Trophoblast cell (in vitro differentiated cells and primary cell): Measurements from ENCODE around the gene CD96.

Experiments
- DNase-seq, 2 donors: peaks; one replicate each; pipeline ENCODE4 v3.0.0-alpha.2; 2016
- H2AFZ ChIP-seq: 2 replicates; pipeline ENCODE4 v1.6.1; 2013; ENCODE audit warnings: low read length, moderate library complexity, mild to moderate bottlenecking; ENCODE audit not compliant: insufficient read depth, poor library complexity
- H2AK5ac ChIP-seq: 2 replicates; pipeline ENCODE4 v1.6.1; 2013; ENCODE audit warnings: mild to moderate bottlenecking, low read length
- H2BK120ac ChIP-seq: 2 replicates; pipeline ENCODE4 v1.6.1; 2013; ENCODE audit warnings: low read length, mild to moderate bottlenecking, moderate library complexity; ENCODE audit not compliant: insufficient read depth, poor library complexity
- H2BK12ac ChIP-seq: 2 replicates; pipeline ENCODE4 v1.6.1; 2013; ENCODE audit warnings: mild to moderate bottlenecking, low read length, moderate library complexity
- H2BK5ac ChIP-seq: 2 replicates; pipeline ENCODE4 v1.6.1; 2013; ENCODE audit warnings: low read length, low read depth, moderate library complexity, mild to moderate bottlenecking; ENCODE audit not compliant: poor library complexity
- H3K14ac ChIP-seq: 2 replicates; pipeline ENCODE4 v1.6.1; 2013; ENCODE audit warnings: mild to moderate bottlenecking, low read length
- H3K18ac ChIP-seq: 2 replicates; pipeline ENCODE4 v1.6.1; 2013; ENCODE audit warnings: mild to moderate bottlenecking, low read length
- H3K23ac ChIP-seq: 2 replicates; pipeline ENCODE4 v1.6.1; 2013; ENCODE audit warnings: low read length
- H3K27ac ChIP-seq: 2 replicates; pipeline ENCODE4 v1.5.1; 2013; ENCODE audit warnings: low read depth, mild to moderate bottlenecking, inconsistent platforms, low read length, moderate library complexity
- H3K27me3 ChIP-seq: 2 replicates; pipeline ENCODE4 v1.6.1; 2013; ENCODE audit warnings: inconsistent platforms, mild to moderate bottlenecking, low read length, moderate library complexity; ENCODE audit not compliant: insufficient read depth
- H3K36me3 ChIP-seq, 2 experiments: 1 replicate in 1 of 2; 2 replicates in 1 of 2; pipeline ENCODE4 v1.6.1; 2013; ENCODE audit warnings: low read length in 2 of 2, mild to moderate bottlenecking in 2 of 2, moderate library complexity in 1 of 2; ENCODE audit not compliant: insufficient read depth in 2 of 2, control insufficient read depth in 1 of 2
- H3K4ac ChIP-seq: 2 replicates; pipeline ENCODE4 v1.6.1; 2013; ENCODE audit warnings: low read depth, mild to moderate bottlenecking, low read length, moderate library complexity
- H3K4me1 ChIP-seq, 2 experiments: 1 replicate in 1 of 2; 2 replicates in 1 of 2; pipeline ENCODE4 v1.6.1; 2013; ENCODE audit warnings: low read length in 2 of 2, mild to moderate bottlenecking in 2 of 2, moderate library complexity in 1 of 2; ENCODE audit not compliant: insufficient read depth in 2 of 2, control insufficient read depth in 1 of 2
- H3K4me2 ChIP-seq: 2 replicates; pipeline ENCODE4 v1.6.1; 2013; ENCODE audit warnings: inconsistent platforms, mild to moderate bottlenecking, low read length, moderate library complexity
- H3K4me3 ChIP-seq: 2 replicates; pipeline ENCODE4 v1.5.1; 2013; ENCODE audit warnings: mild to moderate bottlenecking, low read depth, low read length, inconsistent platforms
- H3K79me1 ChIP-seq: one replicate; pipeline ENCODE4 v1.6.1; 2013; ENCODE audit warnings: low read length
- H3K79me2 ChIP-seq: 2 replicates; pipeline ENCODE4 v1.6.1; 2013; ENCODE audit warnings: low read length, mild to moderate bottlenecking; ENCODE audit not compliant: control insufficient read depth, insufficient read depth, poor library complexity
- H3K9ac ChIP-seq: 2 replicates; pipeline ENCODE4 v1.6.1; 2013; ENCODE audit warnings: mild to moderate bottlenecking, low read length
- H3K9me3 ChIP-seq: 2 replicates; pipeline ENCODE4 v1.6.1; 2013; ENCODE audit warnings: low read depth, mild to moderate bottlenecking, control low read depth, inconsistent platforms, low read length; ENCODE audit not compliant: insufficient read depth
- H4K12ac ChIP-seq: 2 replicates; pipeline ENCODE4 v1.6.1; 2013; ENCODE audit warnings: low read depth, mild to moderate bottlenecking, low read length, moderate library complexity
- H4K8ac ChIP-seq: 2 replicates; pipeline ENCODE4 v1.6.1; 2013; ENCODE audit warnings: low read depth, mild to moderate bottlenecking, low read length, moderate library complexity
- H4K91ac ChIP-seq: one replicate; pipeline ENCODE4 v1.6.1; 2013; ENCODE audit warnings: low read depth, mild to moderate bottlenecking, low read length, moderate library complexity
- WGBS: extraction: QIAGEN DNeasy Blood & Tissue Kit; methylation state at CpG from one replicate; pipeline ENCODE4 v1.1.7; 2013; ENCODE audit warnings: missing lambda C conversion rate; ENCODE audit not compliant: insufficient read length, insufficient coverage; ENCODE audit errors: extremely low coverage; 5-methylcytosine and 5-hydroxymethylcytosine counted together

Gene CD96

DNA sequence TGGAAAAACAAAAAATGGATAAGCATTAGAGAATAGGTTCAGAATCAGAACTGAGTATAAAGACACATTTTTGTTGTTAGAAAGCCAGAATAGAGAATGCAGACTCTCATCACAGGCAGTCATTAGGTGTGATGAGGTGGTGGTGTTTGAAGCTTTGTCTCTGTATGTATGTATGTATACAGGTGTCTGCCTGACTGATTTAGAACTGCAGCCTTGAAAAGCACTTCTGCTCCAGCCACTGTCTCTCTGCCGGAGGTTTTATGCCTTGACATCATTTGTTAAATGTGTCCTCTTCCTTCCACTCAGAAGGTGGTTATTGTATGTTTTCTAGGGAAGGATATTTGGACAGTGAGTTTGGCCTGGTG, 133.8 kb downstream of the CD96 start:
- H3K79me2 ChIP-seq: no peaks in the 10 kb centered on the region
- no peak overlapping the region for H3K14ac ChIP-seq
- H2BK5ac ChIP-seq: no peak overlapping the region
- no peak for DNase-seq
- H3K79me1 ChIP-seq: no peaks in the 10 kb centered on the region
- H3K4ac ChIP-seq: no peak overlapping the region
- no peaks in the 10 kb centered on the region for H3K9me3 ChIP-seq
- H2BK120ac ChIP-seq: no peak overlapping the region
- H3K27ac ChIP-seq: no peak overlapping the region
- no peak overlapping the region for H4K8ac ChIP-seq
- no peak overlapping the region for H3K9ac ChIP-seq
- no peak overlapping the region for H4K12ac ChIP-seq
- peaks cover 0 to 7% of the 10 kb centered on the region in 2 experiments for H3K4me1 ChIP-seq
- WGBS: no CpG with 5 or more reads among the region's 1 CpG
- no peak overlapping the region for H2BK12ac ChIP-seq
- no peak overlapping the region for H4K91ac ChIP-seq
- H3K36me3 ChIP-seq: no peaks in the 10 kb centered on the region
- no peak overlapping the region for H2AK5ac ChIP-seq
- no peak overlapping the region for H3K18ac ChIP-seq
- no peak overlapping the region for H3K4me3 ChIP-seq
- no peak overlapping the region for H3K23ac ChIP-seq
- H3K4me2 ChIP-seq: peak overlapping the region; percentile 29
- H2AFZ ChIP-seq: no peak overlapping the region
- no peaks in the 10 kb centered on the region for H3K27me3 ChIP-seq

DNA sequence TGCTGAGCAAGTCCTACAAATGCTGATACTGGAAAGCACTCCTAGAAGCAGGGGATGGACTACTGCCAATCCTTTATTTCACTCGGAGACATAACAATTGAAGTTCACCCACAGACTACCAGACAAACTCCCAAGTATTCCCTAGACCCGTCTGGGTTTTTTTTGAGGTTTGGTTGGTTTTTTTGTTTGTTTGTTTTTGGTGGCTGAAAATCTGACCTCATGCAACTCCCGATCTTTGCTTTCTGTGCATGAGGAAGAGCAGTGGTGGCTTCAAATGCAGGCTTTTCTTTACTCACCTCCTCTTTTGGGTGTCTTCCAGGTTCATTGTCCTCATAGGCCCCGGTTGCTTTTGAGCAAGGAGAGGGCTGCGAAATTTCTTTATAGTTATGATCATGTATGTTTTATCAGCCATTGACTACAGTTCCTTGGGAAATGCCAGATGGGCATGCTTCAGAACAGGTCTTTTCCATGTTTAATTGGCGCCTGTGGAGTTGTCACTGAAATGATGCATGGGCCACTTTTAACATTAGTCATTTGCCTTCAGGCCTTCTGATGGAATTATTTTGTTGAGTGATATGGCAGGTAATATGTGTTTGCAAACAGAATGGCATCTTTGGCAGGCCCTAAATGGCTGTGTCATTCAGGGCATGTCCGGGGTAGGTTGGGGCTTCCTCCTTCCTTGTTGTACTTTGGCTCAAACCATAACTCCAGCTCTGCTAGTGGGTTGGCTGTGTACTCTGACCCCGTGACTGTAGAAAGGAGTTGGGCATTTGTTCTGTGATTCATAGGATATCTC, 134.4 kb downstream of the CD96 start:
- no peak overlapping the region for H3K18ac ChIP-seq
- no peak overlapping the region for H3K27ac ChIP-seq
- H3K9ac ChIP-seq: no peak overlapping the region
- no peak overlapping the region for H2AFZ ChIP-seq
- DNase-seq: peak; percentile 88 to 98
- H3K79me1 ChIP-seq: no peaks in the 10 kb centered on the region
- no peak overlapping the region for H4K91ac ChIP-seq
- no peak overlapping the region for H4K8ac ChIP-seq
- H3K4me1 ChIP-seq: peaks cover under 1 to 7% of the 10 kb centered on the region in 2 experiments
- no peaks in the 10 kb centered on the region for H3K9me3 ChIP-seq
- H3K79me2 ChIP-seq: no peaks in the 10 kb centered on the region
- H3K4ac ChIP-seq: no peak overlapping the region
- no peak overlapping the region for H3K4me3 ChIP-seq
- H2BK120ac ChIP-seq: no peak overlapping the region
- no peak overlapping the region for H4K12ac ChIP-seq
- no CpG with 5 or more reads among the region's 8 CpGs for WGBS
- H3K27me3 ChIP-seq: no peaks in the 10 kb centered on the region
- no peak overlapping the region for H2AK5ac ChIP-seq
- peak overlapping the region; percentile 29 for H3K4me2 ChIP-seq
- no peak overlapping the region for H2BK5ac ChIP-seq
- no peak overlapping the region for H3K14ac ChIP-seq
- H3K36me3 ChIP-seq: no peaks in the 10 kb centered on the region
- H3K23ac ChIP-seq: no peak overlapping the region
- H2BK12ac ChIP-seq: no peak overlapping the region

DNA sequence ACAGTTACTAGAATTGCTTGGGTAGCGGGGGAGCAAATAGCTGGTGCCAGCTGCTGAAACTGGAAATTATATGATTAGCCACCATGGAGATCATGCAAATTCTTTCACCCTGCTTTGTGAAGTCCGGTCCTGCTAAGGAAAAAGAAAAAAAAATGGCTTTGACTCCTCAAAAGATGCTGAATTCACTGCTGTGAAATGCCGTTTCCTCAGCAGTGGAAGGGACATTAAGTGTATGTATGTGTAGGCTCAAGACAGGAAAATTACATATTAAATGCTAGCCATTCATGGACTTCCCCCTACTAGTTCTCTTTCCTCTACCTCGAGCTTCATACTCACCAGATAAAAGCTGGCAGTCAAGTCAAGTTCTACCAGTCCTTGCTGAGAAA, 135.0 kb downstream of the CD96 start:
- Histone ChIP-seq H3K27me3 (no peaks in the 10 kb centered on the region), H4K8ac (no peak overlapping the region), H3K4me2 (no peak overlapping the region), H3K4me3 (no peak overlapping the region), H3K14ac (no peak overlapping the region), H3K9ac (no peak overlapping the region), H3K9me3 (no peaks in the 10 kb centered on the region), H3K27ac (no peak overlapping the region), H2AK5ac (no peak overlapping the region), H2BK5ac (no peak overlapping the region), H4K91ac (no peak overlapping the region), H3K4ac (no peak overlapping the region), H3K4me1 (peaks cover 2 to 12% of the 10 kb centered on the region in 2 experiments), H2BK120ac (no peak overlapping the region), H3K23ac (no peak overlapping the region), H3K36me3 (no peaks in the 10 kb centered on the region), H3K79me1 (no peaks in the 10 kb centered on the region), H3K18ac (no peak overlapping the region), H3K79me2 (no peaks in the 10 kb centered on the region), H2BK12ac (no peak overlapping the region), H4K12ac (no peak overlapping the region), H2AFZ (no peak overlapping the region)
- DNase-seq: no peak
- no CpG with 5 or more reads among the region's 4 CpGs for WGBS

DNA sequence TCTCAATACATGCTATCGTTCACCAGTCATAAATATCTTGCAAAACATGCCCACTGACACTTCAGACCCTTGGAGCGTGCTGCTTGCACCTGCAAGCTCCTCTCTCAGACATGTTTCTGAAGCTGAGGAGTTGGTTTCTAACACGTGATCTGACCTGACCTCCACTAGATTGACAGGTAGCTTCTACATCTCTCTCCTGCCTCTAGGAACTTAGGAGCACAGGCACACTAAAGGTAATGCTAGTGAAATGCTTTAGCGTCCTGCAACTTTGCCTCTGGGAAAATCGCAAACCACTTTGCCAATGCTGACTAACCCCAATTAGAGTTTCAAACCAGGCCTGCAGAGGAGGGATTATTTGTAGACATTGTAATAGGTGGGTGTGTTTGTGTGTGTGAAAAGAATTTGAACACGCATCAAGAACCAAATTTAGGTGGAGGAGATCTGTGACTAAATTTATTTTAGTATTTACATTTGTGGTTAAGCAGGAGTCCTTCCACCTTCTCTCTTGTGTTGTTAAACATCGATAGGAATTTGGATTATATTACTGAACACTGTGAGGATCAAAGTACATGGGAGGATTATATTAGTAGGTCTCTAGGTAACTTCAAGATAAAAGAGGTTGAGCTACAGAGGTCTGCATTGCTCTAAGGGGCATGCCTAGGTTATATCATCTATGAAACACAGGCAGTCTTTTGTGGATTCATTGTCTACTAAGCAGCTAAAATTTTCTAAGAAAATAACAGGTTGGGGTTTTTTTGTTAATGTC, 139.8 kb downstream of the CD96 start:
- H3K79me2 ChIP-seq: no peaks in the 10 kb centered on the region
- H2BK5ac ChIP-seq: no peak overlapping the region
- no CpG with 5 or more reads among the region's 7 CpGs for whole genome bisulfite sequencing
- no peaks in the 10 kb centered on the region for H3K79me1 ChIP-seq
- peaks cover 2 to 5% of the 10 kb centered on the region in 2 experiments for H3K4me1 ChIP-seq
- H3K4ac ChIP-seq: no peak overlapping the region
- H4K8ac ChIP-seq: no peak overlapping the region
- no peaks in the 10 kb centered on the region for H3K27me3 ChIP-seq
- H3K9ac ChIP-seq: no peak overlapping the region
- no peak overlapping the region for H2AFZ ChIP-seq
- no peak overlapping the region for H3K4me2 ChIP-seq
- no peak overlapping the region for H4K12ac ChIP-seq
- H3K23ac ChIP-seq: no peak overlapping the region
- no peak overlapping the region for H3K27ac ChIP-seq
- no peak overlapping the region for H2BK120ac ChIP-seq
- no peaks in the 10 kb centered on the region for H3K36me3 ChIP-seq
- H3K18ac ChIP-seq: no peak overlapping the region
- DNase-seq: peak in 1 of 2 donors; percentile 29
- no peak overlapping the region for H3K4me3 ChIP-seq
- H4K91ac ChIP-seq: no peak overlapping the region
- H3K14ac ChIP-seq: no peak overlapping the region
- no peak overlapping the region for H2BK12ac ChIP-seq
- no peaks in the 10 kb centered on the region for H3K9me3 ChIP-seq
- H2AK5ac ChIP-seq: no peak overlapping the region
